Uterus (tissue), 2 donors: ENCODE results near the gene JPH2.

Experiments
- POLR2A ChIP-seq, 2 donors: fragments of 450-650 bp; IDR thresholded peaks; one replicate each; pipeline ENCODE4 v1.6.1; 2016; ENCODE audit warnings: antibody characterized with exemption in 2 of 2, mild to moderate bottlenecking in 1 of 2, moderate library complexity in 1 of 2
- TF ChIP-seq, protein P1 (sequence below), 4 experiments: fragments of 200-600 bp in 2 of 4; fragments of 450-650 bp in 2 of 4; sonication (generic) in 2 of 4; IDR thresholded peaks; one replicate each; pipeline ENCODE4 v1.5.1; 2016 to 2019; ENCODE audit warnings: antibody characterized with exemption in 4 of 4, mild to moderate bottlenecking in 2 of 4, moderate library complexity in 1 of 4

DNA sequence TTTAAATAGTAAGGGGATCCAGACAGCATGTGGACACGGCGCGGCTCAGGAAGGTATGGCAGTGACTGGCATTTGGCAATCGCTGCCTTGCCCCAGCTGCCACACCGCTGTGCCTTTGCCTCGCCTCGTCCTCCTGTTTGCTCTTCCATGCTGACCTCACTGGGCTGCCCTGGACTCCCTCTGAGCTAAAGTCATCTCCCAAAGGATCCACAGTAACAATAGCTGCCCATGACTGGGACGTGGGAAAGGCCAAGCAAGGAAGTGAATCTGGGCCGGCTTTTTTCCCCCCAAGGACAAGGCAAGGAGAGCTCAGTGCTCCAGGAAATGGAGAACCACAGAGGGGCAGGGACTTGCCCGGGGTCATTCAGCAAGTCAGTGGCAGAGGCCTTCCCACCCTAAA lies 48.1 kb downstream of the JPH2 start:
- TF ChIP-seq, protein P1, sequence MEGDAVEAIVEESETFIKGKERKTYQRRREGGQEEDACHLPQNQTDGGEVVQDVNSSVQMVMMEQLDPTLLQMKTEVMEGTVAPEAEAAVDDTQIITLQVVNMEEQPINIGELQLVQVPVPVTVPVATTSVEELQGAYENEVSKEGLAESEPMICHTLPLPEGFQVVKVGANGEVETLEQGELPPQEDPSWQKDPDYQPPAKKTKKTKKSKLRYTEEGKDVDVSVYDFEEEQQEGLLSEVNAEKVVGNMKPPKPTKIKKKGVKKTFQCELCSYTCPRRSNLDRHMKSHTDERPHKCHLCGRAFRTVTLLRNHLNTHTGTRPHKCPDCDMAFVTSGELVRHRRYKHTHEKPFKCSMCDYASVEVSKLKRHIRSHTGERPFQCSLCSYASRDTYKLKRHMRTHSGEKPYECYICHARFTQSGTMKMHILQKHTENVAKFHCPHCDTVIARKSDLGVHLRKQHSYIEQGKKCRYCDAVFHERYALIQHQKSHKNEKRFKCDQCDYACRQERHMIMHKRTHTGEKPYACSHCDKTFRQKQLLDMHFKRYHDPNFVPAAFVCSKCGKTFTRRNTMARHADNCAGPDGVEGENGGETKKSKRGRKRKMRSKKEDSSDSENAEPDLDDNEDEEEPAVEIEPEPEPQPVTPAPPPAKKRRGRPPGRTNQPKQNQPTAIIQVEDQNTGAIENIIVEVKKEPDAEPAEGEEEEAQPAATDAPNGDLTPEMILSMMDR (IDR thresholded peaks at IDR 0.05) = no peak
- TF ChIP-seq POLR2A (IDR thresholded peaks at IDR 0.05) = no peak
